Stimulated activated CD4-positive, alpha-beta T cell treated with anti-CD3 and anti-CD28 coated beads, Interleukin-12 subunit alpha, Interleukin-12 subunit beta, amount 100 ng/mL, for 4 hours (primary cell): Measurements from ENCODE around the gene MAPKAPK3.

ENCODE experiments used
- DNase-seq: peaks from one replicate; pipeline ENCODE4 v3.0.0-alpha.2; 2020

Gene MAPKAPK3

GRCh38 chr3:50628601-50629000 is 11.7 kb downstream of the MAPKAPK3 start:
- no peak for DNase-seq

DNA sequence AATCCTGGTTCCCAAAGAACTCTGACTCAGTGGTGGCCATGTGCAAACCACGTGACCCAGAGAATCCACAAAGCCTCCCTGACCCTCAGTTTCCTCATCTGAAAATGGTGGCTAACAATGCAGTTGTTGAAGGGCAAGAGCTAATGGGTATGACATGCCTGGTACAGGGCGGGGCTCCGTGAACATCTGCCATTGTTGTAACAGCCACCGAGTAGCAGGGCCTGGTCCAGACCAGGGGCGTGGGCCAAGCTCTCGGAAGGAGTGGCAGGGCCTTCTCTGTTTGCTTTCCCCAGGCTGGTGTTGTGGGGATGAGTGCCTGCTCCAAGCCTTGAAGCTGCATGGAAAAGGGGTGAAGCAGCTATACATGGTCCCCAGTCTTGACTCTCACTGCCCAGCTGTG is 13.4 kb downstream of the MAPKAPK3 start:
- no peak for DNase-seq

DNA sequence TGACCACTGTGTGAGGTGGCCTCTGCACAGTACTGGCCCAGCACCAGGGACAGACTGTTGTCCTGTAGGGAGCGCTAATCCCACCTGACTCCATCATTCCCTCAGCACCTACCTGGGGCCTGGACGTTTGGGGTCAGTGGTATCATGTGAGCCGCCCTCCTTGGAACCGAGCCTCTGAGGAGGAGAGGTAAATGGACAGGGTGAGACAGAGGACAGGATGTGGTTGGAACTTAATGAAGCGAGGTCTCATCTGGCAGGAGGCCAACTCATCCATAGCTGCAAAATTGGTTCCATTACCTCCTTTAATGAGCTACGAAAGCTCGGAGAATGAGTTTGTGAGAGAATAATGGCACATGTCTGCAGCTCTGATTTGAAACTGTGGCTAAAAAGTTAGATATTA is 13.9 kb downstream of the MAPKAPK3 start:
- no peak for DNase-seq

DNA sequence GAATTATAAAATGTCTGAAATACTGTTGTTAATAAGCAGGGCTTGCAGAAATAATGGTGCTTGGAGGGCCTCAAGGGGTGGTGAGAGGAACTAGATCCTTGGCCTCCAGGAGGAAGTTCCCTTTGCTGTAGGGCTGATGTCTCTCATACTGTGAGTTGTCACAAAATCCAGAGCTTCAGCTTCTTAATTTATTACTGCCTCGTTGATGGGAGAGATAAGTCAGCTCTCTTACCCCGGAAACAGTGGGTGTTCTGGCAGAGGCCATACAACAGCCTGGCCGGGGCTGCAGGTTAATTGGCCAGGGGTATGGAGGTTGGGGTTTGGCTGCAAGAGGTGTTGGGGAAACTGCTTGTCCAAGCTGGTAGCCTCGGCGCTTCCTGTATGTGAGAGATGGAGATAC is 15.5 kb downstream of the MAPKAPK3 start:
- DNase-seq: no peak

DNA sequence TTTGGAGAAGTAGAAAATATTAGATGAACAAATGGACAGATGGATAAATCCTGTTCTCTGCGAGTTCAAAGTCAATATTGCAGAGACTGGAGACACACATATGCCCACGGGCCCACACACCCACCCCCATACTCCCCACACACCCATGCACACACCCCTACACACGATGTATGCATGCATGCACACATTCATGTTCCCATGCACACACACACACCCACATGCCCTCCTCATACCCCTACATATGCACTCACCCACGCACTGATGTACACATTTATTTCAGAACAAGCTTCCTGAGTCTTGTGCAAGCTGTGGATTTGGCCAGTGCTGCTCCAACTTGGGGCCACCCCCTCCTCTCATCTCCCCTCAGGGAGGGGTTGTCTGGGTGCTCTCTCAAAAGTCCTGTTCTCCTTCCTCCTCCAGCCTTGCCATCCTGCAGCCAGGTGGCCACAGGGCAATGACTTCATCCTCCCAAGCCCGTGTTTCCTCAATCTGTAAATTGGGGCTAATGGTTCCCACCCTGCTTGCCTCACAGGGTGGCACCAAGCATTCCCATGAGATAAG is 16.4 kb downstream of the MAPKAPK3 start:
- DNase-seq: no peak

DNA sequence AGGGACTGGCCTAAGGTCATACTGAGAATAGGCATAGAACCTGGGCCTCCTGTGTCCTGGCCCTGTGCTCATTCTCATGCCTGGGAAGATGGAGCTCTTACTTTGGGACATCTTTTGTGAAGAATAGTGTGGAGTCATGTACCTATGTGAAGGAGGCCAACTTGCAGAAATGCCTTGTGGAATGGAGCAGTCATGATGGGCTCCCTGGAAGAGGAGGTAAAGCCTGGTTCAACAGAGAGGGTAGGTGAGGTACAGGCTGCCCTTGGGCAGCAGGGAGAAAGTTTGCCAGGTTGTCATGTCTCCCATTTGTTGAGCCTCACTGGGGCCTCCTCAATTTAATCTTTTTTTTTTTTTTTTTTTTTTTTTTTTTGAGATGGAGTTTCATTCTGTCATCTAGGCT is 18.1 kb downstream of the MAPKAPK3 start:
- DNase-seq: no peak

GRCh38 chr3:50637011-50637410 is 20.1 kb downstream of the MAPKAPK3 start:
- DNase-seq: no peak

DNA sequence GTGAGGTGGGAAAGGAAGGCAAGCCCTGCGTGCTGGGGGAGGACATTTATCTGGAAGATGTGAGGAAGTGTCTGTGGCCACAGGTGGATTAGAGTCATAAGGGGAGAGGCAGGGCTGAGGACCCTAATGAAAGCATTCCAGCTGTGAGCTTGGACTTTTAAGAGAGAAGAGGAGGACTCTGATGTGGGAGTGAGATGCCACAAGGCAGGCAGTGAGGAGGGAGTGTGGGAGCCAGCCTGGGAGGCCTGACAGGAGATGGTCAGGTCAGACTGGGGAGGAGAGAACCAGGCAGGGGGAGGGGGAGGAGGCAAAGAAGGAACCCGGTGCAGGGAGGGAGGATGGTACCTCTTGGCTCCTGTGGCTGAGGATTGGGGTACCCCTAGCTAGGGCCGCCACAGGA is 21.0 kb downstream of the MAPKAPK3 start:
- no peak for DNase-seq

DNA sequence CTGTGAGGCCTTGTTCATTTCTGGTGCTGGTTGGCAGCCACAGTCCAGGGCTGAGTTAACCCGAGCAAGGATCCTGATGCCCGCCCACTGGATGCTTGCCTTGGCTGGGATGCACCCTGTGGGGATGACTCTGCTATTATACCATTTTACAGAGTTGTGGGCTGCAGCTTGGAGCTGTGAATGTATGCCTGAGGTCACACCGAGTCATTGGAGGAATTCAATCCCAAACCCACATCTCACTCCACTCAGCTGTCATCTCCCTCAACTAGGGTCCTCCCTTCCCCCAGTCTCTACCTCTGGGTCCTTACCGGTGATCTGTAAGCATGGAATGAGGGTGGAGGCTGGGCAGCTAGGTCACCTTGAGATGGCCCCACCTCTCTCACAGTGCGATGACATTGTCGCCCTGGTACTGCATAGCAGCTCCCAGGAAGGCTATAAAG is 22.1 kb downstream of the MAPKAPK3 start:
- DNase-seq: no peak

DNA sequence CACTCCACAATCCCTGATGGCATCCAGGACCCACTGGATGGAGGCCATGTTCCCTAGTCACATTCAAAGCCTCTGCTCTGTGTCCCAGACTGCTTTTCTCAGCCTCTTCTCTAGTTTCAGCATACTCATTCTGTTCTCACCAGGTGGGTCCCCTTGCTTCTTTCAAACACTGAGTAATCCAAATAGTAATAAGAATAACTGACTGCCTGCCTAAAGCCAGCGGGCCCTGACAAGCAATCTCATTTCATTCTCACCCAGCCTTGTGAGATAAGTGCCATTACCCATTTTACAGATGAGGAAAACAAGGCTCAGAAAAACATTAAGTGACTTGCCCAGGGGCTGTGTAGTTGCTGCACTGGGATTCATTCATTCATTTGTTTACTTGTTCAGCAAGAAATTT is 25.4 kb downstream of the MAPKAPK3 start:
- DNase-seq: no peak

- no peak for DNase-seq
Observed at GRCh38 chr3:50644561-50644960, 27.6 kb downstream of the MAPKAPK3 start.

DNA sequence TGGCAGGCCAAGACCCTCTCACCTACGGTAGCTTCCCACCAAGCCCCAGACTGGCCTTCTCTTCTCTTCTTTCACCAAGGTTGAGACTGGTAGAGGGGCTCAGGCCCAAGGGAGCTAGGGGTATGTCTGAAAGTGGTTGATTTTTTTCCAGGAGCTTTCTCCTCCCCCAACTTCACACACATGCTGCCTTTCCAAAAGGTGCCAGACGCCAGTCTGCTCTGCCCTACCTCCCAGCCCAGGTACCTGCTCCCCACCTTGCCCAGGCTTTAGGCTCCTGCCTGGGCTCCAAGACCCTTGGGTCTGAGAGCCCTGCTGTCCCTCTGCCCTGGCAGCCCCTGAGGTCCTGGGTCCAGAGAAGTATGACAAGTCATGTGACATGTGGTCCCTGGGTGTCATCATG is 28.4 kb downstream of the MAPKAPK3 start:
- DNase-seq: no peak

GRCh38 chr3:50648313-50648712 is 31.4 kb downstream of the MAPKAPK3 start:
- DNase-seq: no peak

GRCh38 chr3:50648944-50649343 is 32.0 kb downstream of the MAPKAPK3 start:
- DNase-seq: no peak

- DNase-seq: no peak
Observed at GRCh38 chr3:50649451-50649931, 32.5 kb downstream of the MAPKAPK3 start.

DNA sequence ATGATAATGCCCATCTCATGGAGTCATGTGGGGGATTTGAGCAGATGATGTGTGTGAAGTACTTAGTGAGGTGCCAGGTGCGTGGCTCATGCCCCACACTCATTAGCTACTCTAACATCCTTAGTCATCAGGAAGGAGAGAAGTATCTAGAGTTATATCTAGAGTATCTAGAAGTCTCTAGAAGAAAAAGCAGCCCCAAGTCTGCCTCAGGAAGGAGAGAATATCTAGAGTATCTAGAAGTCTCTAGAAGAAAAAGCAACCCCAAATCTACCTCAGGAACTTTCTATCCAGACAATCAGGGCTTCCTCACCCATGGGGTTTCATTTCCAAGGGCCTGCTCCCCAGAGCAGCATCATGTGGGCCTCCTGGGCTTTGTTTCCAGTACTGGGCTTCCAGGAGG is 33.1 kb downstream of the MAPKAPK3 start:
- no peak for DNase-seq

DNA sequence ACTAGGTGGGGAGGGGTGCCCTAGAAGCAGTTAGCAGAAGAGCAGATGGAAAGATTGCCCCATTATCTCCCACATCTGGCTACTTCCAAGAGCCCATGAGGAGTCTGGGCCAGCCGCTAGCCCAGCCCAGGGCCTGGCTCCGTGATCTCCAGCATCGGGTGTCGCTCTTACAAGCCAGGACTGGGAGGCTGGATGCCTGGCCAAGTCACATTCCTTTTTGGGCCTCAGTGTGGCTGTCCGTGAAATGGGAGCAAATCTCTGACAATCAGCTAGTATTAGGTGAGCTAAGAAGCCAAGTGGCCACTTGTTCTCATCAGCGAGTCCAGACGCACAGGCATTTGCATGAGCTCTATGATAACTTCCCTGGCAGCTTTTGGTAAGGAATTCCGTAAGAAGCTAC is 34.5 kb downstream of the MAPKAPK3 start:
- no peak for DNase-seq

DNA sequence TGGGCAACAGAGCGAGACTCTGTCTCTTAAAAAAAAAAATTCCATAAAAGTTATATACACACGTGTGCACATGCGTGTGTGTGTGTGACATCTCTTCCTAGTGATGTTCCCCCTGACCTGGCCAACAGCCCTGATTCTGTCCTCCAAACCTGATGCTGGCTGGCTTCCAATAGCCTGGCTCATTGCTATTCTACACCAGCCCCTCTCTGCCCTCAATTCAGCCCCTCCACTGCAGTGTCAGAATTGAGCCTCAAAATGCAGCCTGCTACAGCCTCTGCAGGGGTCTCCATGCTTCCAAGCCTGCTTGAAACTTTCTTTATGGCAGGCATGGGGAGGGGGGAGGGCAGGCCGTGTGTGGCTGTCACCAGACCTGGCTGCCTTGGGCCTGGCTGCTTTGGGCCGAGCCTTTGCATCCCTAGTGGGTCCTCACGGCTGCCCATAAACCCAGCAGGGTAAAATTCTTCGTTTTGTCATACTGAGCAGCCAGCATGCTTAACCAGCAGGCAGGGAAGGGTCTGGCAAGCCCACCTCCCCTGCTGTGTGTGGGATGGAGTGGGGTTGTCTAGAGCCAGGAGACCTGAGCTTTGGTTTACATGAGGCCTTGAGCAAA is 35.1 kb downstream of the MAPKAPK3 start:
- no peak for DNase-seq

DNA sequence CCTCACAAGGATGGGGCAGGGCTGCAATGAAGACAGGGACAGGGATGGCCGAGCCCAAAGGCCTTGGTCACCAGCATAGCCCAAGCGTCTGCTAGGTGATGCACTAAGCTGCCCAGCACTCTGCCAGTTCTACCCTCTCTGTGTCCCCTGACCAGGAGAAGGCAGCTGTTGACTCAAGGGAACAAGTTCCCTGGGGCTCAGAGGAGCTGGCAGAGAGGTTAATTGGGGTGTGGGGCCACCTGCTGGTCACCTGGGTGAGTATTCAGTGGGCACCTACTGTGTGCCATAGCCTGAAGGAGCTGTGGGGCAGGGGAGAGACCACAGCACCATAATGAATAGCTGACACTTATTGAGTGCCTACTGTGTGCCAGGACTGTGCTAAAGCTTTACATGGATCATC is 35.8 kb downstream of the MAPKAPK3 start:
- DNase-seq: peak; percentile 49

DNA sequence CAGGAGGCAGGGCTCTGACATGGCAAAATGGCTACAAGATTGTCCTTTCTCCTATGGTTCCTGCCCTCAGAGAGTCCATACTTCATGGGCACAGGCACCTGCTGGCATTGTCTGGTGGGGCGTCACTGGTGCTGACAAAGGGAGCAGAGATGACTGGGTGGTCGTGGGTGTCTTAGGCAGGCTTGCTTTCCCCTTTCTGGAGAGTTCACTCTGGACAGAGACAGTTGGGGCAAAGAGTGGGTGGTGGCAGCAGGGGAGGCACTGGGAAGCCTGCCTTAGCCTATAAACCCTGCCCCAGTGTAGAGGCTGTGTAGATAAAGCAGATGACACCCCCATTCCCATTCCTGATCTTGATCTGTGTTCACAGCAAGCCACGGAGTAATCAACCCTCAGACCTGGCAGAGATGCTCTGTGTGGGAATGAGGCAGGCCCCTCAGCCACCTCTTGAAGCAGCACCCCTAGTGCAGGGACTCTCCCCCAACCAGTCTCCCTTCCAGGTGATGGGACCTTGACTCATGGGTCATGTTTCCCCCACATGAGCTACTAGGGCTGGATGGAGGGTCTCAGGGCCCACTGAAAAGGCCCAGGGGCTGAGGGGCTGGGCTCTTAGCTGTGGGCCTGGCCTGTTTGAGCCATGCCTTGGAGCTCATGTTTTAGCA is 37.1 kb downstream of the MAPKAPK3 start:
- no peak for DNase-seq

GRCh38 chr3:50655009-50655830 is 38.3 kb downstream of the MAPKAPK3 start:
- peak; percentile 26 for DNase-seq

GRCh38 chr3:50656417-50657195 is 39.7 kb downstream of the MAPKAPK3 start:
- no peak for DNase-seq

DNA sequence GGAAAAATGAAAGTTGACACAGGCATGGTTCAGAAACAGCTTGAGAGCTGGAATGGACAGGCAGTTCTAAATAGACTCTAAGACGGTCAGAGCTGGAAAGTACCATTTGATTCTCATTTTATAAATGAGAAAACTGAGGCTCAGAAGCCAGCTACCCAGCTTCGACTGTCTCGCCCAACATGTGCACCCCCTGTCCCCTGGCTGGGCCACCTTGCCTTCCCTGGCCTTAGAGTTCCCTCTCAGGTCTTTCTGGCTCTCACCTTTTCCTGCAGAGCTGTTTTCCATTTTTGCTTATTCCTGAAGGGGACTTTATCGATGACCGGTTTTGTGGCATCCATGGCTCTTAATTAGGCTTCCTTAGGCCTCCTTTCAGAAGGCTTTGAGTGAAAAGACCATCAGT is 40.5 kb downstream of the MAPKAPK3 start:
- no peak for DNase-seq
